Neural cell (in vitro differentiated cells): Measurements from ENCODE around the gene DNAAF5.

Experiments used
- TF ChIP-seq, protein P1 (sequence below): fragments of 450-650 bp; IDR thresholded peaks from 2 replicates; pipeline ENCODE4 v1.5.1; 2014; ENCODE audit warnings: antibody characterized with exemption, mild to moderate bottlenecking, moderate library complexity; ENCODE audit not compliant: poor library complexity, severe bottlenecking
- TF ChIP-seq, protein P2 (sequence below): IDR thresholded peaks from 2 replicates; pipeline ENCODE4 v1.6.1; 2012; ENCODE audit warnings: borderline replicate concordance

DNA sequence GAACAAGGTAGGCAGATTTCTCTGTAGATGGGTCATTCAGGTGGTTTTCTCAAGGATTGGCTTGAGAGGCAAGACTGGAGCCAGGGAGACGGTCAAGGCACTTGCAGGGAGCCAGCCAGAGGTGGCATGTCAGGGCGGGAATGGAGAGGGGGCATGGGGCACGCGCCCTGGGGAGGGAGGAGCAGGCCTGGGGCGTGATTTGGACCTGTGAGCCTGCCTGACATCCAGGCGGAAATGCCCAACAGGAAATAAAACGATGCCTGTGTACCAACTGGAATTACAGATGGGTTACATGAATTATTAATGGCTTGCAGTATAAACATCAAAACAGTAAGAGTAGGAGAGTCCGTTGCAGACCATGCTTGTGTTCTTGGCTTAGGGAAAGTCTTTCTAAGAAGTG, 97.2 kb downstream of the DNAAF5 start:
- TF ChIP-seq, protein P1, sequence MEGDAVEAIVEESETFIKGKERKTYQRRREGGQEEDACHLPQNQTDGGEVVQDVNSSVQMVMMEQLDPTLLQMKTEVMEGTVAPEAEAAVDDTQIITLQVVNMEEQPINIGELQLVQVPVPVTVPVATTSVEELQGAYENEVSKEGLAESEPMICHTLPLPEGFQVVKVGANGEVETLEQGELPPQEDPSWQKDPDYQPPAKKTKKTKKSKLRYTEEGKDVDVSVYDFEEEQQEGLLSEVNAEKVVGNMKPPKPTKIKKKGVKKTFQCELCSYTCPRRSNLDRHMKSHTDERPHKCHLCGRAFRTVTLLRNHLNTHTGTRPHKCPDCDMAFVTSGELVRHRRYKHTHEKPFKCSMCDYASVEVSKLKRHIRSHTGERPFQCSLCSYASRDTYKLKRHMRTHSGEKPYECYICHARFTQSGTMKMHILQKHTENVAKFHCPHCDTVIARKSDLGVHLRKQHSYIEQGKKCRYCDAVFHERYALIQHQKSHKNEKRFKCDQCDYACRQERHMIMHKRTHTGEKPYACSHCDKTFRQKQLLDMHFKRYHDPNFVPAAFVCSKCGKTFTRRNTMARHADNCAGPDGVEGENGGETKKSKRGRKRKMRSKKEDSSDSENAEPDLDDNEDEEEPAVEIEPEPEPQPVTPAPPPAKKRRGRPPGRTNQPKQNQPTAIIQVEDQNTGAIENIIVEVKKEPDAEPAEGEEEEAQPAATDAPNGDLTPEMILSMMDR = no peak
- TF ChIP-seq, protein P2, sequence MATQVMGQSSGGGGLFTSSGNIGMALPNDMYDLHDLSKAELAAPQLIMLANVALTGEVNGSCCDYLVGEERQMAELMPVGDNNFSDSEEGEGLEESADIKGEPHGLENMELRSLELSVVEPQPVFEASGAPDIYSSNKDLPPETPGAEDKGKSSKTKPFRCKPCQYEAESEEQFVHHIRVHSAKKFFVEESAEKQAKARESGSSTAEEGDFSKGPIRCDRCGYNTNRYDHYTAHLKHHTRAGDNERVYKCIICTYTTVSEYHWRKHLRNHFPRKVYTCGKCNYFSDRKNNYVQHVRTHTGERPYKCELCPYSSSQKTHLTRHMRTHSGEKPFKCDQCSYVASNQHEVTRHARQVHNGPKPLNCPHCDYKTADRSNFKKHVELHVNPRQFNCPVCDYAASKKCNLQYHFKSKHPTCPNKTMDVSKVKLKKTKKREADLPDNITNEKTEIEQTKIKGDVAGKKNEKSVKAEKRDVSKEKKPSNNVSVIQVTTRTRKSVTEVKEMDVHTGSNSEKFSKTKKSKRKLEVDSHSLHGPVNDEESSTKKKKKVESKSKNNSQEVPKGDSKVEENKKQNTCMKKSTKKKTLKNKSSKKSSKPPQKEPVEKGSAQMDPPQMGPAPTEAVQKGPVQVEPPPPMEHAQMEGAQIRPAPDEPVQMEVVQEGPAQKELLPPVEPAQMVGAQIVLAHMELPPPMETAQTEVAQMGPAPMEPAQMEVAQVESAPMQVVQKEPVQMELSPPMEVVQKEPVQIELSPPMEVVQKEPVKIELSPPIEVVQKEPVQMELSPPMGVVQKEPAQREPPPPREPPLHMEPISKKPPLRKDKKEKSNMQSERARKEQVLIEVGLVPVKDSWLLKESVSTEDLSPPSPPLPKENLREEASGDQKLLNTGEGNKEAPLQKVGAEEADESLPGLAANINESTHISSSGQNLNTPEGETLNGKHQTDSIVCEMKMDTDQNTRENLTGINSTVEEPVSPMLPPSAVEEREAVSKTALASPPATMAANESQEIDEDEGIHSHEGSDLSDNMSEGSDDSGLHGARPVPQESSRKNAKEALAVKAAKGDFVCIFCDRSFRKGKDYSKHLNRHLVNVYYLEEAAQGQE = no peak
